Measurements from ENCODE around the gene ASMTL. TPM values are rescaled to one million over a fixed set of nuclear protein-coding genes. Genes with fewer than 3 reads are reported as not detected.

ASMTL gene
- total and polyA plus RNA-seq, 2 of the 13 experiments (the other 11 are each of a cell fraction or from before 2014, with no cell fraction given): 5.6 to 16.3 TPM

DNA sequence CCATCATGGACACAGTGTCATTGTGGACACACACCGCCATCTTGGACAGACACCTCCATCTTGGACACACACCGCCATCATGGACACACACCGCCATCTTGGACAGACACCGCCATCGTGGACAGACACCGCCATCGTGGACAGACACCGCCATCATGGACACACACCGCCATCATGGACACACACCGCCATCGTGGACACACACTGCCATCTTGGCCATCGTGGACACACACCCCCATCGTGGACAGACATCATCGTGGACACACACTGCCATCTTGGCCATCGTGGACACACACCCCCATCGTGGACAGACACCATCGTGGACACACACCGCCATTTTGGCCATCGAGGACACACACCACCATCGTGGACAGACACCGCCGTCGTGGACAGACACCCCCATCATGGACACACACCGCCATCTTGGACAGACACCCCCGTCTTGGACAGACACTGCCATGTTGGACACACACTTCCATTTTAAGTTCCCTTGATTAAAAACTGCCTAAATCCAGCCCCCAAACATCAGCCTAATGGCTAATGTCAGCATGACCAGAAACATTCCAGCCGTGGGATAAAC, 9.1 kb downstream of the ASMTL start (continued):
- TF ChIP-seq ZNF10 (CRISPR knock-in tag; IDR thresholded peaks at IDR 0.05; ENCODE audit: borderline replicate concordance, low read depth): no peak
- TF ChIP-seq NCOA5 (CRISPR knock-in tag; IDR thresholded peaks at IDR 0.05): no peak
- TF ChIP-seq ARNT2 (CRISPR knock-in tag; IDR thresholded peaks at IDR 0.05; ENCODE audit: low read depth): no peak

DNA sequence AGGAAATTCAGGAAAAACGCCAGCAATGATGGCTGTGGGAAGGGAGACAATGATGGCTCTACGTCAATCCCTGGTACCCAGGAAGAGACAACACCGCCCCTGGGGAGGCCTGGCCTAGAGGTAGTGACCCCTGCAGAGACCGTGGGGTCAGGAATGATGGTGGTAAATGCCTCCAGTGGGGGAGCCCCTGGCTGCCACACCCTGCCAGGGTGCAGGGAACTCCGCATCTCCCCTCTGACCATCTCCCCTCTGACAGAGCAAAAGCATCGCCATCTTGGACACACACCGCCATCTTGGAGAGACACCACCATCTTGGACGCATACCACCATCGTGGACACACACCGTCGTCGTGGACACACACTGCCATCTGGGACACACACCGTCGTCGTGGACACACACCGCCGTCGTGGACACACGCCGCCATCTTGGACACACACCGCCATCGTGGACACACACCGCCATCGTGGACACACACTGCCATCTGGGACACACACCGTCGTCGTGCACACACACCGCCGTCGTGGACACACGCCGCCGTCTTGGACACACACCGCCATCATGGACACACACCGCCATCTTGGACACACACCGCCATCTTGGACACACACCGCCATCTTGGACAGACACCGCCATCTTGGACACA, 9.9 kb downstream of the ASMTL start:
- Histone ChIP-seq H3K79me2 (ENCODE audit: insufficient read depth, low read length) (no peaks in the 10 kb centered on the region), H3K27ac (ENCODE audit: extremely low read length, insufficient read depth, low read length) (no peak overlapping the region), H3K4me3 (replicated peaks in 1 of 3; ENCODE audit: insufficient read depth in 1 of 3, low read depth in 2 of 3, low read length in 3 of 3) (no peak overlapping the region), H3K4me2 (ENCODE audit: low read depth, low read length) (no peak overlapping the region), H2AFZ (ENCODE audit: low read length) (no peak overlapping the region), H3K9ac (ENCODE audit: insufficient read depth, low read depth, low read length) (no peak overlapping the region), H3K9me3 (ENCODE audit: low read length) (no peaks in the 10 kb centered on the region), H4K20me1 (ENCODE audit: insufficient read depth, low read length) (no peaks in the 10 kb centered on the region), H3K4me1 (ENCODE audit: insufficient read depth, low read length) (no peaks in the 10 kb centered on the region), H3K36me3 (replicated peaks in 1 of 2; ENCODE audit: control insufficient read depth in 1 of 2, insufficient read depth in 2 of 2, low read length in 2 of 2) (peaks cover 2 to 6% of the 10 kb centered on the region in 2 experiments; a peak in 3 of 5 replicates), H3K27me3 (ENCODE audit: control insufficient read depth in 1 of 2, insufficient read depth in 2 of 2, low read length in 2 of 2) (no peaks in the 10 kb centered on the region)
- TF ChIP-seq TOPORS (CRISPR knock-in tag; IDR thresholded peaks at IDR 0.05): no peak
- no peak for TF ChIP-seq SNAPC2 (CRISPR knock-in tag; IDR thresholded peaks at IDR 0.05)
- TF ChIP-seq, protein P1, sequence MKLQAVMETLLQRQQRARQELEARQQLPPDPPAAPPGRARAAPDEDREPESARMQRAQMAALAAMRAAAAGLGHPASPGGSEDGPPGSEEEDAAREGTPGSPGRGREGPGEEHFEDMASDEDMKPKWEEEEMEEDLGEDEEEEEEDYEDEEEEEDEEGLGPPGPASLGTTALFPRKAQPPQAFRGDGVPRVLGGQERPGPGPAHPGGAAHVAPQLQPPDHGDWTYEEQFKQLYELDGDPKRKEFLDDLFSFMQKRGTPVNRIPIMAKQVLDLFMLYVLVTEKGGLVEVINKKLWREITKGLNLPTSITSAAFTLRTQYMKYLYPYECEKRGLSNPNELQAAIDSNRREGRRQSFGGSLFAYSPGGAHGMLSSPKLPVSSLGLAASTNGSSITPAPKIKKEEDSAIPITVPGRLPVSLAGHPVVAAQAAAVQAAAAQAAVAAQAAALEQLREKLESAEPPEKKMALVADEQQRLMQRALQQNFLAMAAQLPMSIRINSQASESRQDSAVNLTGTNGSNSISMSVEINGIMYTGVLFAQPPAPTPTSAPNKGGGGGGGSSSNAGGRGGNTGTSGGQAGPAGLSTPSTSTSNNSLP (IDR thresholded peaks at IDR 0.05; ENCODE audit: low read depth, low read length): no peak
- TF ChIP-seq RARA (CRISPR knock-in tag; IDR thresholded peaks at IDR 0.05): no peak
- TF ChIP-seq SMAD9 (CRISPR knock-in tag; IDR thresholded peaks at IDR 0.05): no peak
- DNase-seq (ENCODE audit: low spot score): no peak
- 88% methylated on average over 32 of the region's 38 CpGs for WGBS (ENCODE audit: low lambda C conversion rate)
- FAIRE-seq: no peak
- in situ Hi-C loops (cut with HindIII; ENCODE audit: extremely low pct_ligation_motif_present, low pct_unique_long_range_greater_than_20kb): no loop called here
- CTCF ChIA-PET (ENCODE audit: low intra/inter-chr PET ratio, low total read pairs): no interaction called here
- POLR2A ChIA-PET: no interaction called here
- BruUV-seq (replicated peaks): no TSS peak
- intact Hi-C loops (cut with micrococcal nuclease; ENCODE audit: unreplicated experiment): no loop called here
- no peak for ATAC-seq
